Right cardiac atrium (tissue), 5 donors: ENCODE measurements around the gene CAMKMT. TPM values are rescaled to one million over a fixed set of nuclear protein-coding genes. Genes with fewer than 3 reads are reported as not detected.

Experiments used
- ATAC-seq, 2 donors: fragments of 200-7000 bp; cut with Tn5 transposase; one replicate each; pipeline versions ENCODE4 v1.8.0 to v1.9.1; 2020; ENCODE audit warnings: moderate library complexity in 2 of 2, mild to moderate bottlenecking in 1 of 2
- DNase-seq, 3 donors: peaks; one replicate each; pipeline ENCODE4 v3.0.0-alpha.2; 2020
- H3K27ac ChIP-seq: one replicate; pipeline ENCODE4 v1.5.1; 2013; ENCODE audit warnings: mild to moderate bottlenecking, low read length, control low read depth, moderate library complexity
- H3K27me3 ChIP-seq: one replicate; pipeline ENCODE4 v1.6.1; 2013; ENCODE audit not compliant: control insufficient read depth, insufficient read depth
- H3K4me1 ChIP-seq: one replicate; pipeline ENCODE4 v1.6.1; 2013; ENCODE audit warnings: low read length; ENCODE audit not compliant: control insufficient read depth, insufficient read depth
- H3K4me3 ChIP-seq: one replicate; pipeline ENCODE4 v1.5.1; 2013; ENCODE audit warnings: low read length, control low read depth
- H3K9me3 ChIP-seq: one replicate; pipeline ENCODE4 v1.6.1; 2013; ENCODE audit warnings: low read length; ENCODE audit not compliant: control insufficient read depth
- WGBS: extraction: QIAGEN DNeasy Blood & Tissue Kit; methylation state at CpG from one replicate; pipeline ENCODE4 v1.1.7; 2013; 5-methylcytosine and 5-hydroxymethylcytosine counted together
- intact Hi-C, 4 donors: fragments of 100-400 bp; cut with DNase I; formaldehyde crosslinking; loops; one replicate each; pipeline versions ENCODE4 v1.11.0 to v1.14.0; 2022 to 2023
- polyA plus RNA-seq: library from polyadenylated mRNA; stranded (reverse); fragments of 200-250 nt; gene quantifications from one replicate; pipeline ENCODE4 v1.2.3, GENCODE V29; 2013
- total RNA-seq, 4 donors: library from RNA; stranded (reverse); fragmentation: NEBNext Ultra II Directional; extraction: Animal tissue kit (Norgen Biotek cat#: 25700); gene quantifications; one replicate each; pipeline ENCODE4 v1.2.1, GENCODE V29; 2021
- donor health status: healthy with polysubstance abuse.
- donor health status: DM: no; HTN: yes; CAD: no.
- donor health status: DM: no; HTN: no; CAD: no.
- donor health status: DM: no; HTN: yes; CAD: no; lungs with severe emphysema.
- donor health status: DM: yes; HTN: yes; CAD: no.

CAMKMT gene
- total and polyA plus RNA-seq, 5 donors, result 4.6 to 6.3 (median 5.5) TPM

DNA sequence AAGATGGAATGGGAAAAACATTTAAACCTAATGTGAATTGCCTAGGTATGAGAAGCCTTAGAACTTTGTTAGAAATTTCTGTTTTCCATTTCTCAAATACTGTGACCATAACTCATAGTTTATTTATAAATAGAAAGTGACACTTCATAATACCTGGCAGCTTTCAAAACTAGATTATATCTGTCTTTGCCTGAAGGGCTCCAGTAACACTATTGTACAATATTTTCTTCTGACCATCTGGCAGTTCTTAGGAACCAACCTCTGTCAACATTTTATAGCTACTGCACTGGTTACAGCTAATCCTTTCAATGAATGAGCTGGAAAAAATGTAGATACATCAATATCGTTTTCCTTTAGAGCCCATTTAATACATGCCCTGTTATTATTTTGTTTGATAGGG is 237.4 kb downstream of the CAMKMT start:
- WGBS, result 49% methylated on average over 1 of the region's 1 CpG
- Histone ChIP-seq H3K9me3 (no peaks in the 10 kb centered on the region), H3K27ac (no peak overlapping the region), H3K4me1 (no peaks in the 10 kb centered on the region), H3K4me3 (no peak overlapping the region), H3K27me3 (no peaks in the 10 kb centered on the region)
- intact Hi-C loops, result no loop called here
- ATAC-seq (no peak), DNase-seq (no peak)

DNA sequence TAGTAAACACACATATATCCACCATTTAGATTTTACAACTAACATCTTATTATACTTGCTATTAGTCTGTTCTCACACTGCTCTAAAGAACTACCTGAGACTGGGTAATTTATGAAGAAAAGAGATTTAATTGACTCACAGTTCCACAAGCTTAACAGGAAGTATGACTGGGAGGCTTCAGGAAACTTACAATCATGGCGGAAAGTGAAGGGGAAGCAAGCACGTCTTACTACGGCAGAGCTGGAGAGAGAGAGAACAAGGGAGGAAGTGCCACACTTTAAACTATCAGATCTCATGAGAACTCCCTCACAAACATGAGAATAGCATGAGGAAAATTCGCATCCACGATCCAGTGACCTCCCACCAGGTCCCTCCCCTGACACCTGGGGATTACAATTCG is 240.7 kb downstream of the CAMKMT start:
- Histone ChIP-seq H3K27me3 (no peaks in the 10 kb centered on the region), H3K4me1 (no peaks in the 10 kb centered on the region), H3K4me3 (no peak overlapping the region), H3K9me3 (no peaks in the 10 kb centered on the region), H3K27ac (no peak overlapping the region)
- intact Hi-C loops, result no loop called here
- DNase-seq, result no peak
- no peak for ATAC-seq
- WGBS, result 79% methylated on average over 6 of the region's 6 CpGs

DNA sequence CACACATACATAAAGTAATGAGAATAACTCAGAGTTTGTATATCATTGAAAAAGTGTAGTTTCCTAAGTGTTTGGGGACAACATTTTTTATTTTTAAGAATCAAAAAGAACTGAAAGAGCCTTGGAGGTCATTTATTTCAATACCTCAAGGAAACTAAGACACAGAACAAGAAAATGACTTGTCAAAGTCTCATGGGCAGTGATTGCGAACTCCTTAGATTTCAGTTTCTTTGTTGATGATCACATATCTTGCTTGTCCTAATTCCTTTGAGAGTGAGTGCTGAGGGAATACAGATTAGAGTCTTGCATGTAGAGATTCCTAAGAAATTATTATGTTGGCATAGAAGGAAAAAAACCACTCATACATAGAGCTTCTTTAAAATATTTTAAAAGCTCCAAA is 243.8 kb downstream of the CAMKMT start:
- 0% methylated on average over 1 of the region's 1 CpG for WGBS
- ATAC-seq, result no peak
- intact Hi-C loops, result no loop called here
- no peak overlapping the region for H3K27ac ChIP-seq
- H3K4me3 ChIP-seq, result no peak overlapping the region
- DNase-seq, result no peak
- H3K27me3 ChIP-seq, result no peaks in the 10 kb centered on the region
- H3K4me1 ChIP-seq, result no peaks in the 10 kb centered on the region
- H3K9me3 ChIP-seq, result no peaks in the 10 kb centered on the region

DNA sequence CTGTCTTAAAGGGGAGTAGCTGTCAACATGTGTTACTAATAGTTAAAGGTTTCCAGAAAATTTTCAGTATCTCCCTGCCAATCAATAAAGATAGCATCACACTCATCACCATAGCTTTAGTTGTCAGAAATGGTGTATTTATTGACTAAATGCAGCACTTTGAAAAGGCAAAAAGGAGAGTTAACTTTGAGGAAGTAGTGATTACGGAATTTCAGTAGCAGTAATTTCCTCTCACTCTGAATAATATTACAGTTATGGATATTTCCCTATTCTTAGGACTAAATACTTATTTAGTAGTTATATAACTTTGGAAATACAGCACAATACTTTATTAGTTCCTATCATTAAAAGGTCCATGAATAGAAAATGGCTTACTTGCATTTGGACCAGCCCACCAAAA is 250.5 kb downstream of the CAMKMT start:
- Histone ChIP-seq H3K4me1 (peaks cover 3% of the 10 kb centered on the region), H3K27ac (no peak overlapping the region), H3K27me3 (no peaks in the 10 kb centered on the region), H3K4me3 (no peak overlapping the region), H3K9me3 (no peaks in the 10 kb centered on the region)
- 79% methylated on average over 1 of the region's 1 CpG for WGBS
- intact Hi-C loops, result no loop called here
- no peak for DNase-seq
- ATAC-seq, result no peak

DNA sequence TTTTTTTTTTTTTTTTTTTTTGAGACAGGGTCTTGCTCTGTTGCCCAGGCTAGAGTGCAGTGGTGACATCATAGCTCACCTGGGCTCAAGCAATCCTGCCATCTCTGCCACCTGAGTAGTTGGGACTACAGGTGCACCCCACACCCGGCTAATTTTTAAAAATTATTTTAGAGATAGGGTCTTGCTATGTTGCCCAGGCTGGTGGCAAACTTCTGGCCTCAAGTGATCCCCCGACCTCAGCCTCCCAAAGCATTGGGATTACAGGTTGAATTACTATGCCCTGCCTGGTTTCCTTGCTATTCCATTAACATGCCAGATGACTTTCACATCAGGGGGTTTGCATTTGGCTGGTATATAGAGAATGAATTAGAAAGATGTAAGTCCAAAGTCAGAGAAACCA is 253.2 kb downstream of the CAMKMT start:
- H3K4me3 ChIP-seq, result no peak overlapping the region
- H3K27me3 ChIP-seq, result no peaks in the 10 kb centered on the region
- peaks cover 3% of the 10 kb centered on the region for H3K4me1 ChIP-seq
- intact Hi-C loops, result no loop called here
- no peak for ATAC-seq
- no peak for DNase-seq
- H3K27ac ChIP-seq, result no peak overlapping the region
- 92% methylated on average over 2 of the region's 2 CpGs for WGBS
- H3K9me3 ChIP-seq, result no peaks in the 10 kb centered on the region

DNA sequence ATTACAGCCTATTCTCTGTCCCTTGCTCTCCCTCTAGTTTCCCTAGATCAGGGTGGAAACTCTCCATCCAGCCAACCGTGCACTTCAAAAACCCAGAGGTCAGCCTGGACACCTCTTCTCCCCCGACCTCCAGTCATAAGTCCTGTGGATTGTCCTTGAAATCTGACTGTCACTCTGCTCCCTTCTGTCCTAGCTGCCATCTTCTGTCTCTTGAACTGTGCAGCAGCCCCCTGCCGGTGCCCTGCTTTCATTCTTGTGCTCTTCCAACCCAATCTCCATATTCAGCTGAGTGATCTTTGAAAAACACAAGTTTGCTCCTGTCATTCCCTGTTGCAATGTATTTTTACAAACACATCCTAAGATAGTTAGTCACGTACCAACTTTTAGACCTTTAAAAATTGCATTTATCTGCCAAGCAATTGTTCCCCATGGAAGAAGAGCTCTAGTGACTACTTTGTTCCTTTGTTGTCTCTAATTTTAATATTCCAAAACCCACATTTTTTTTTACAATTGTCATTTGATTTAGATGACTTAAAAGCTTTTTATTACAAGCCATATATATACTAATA is 254.3 kb downstream of the CAMKMT start:
- intact Hi-C loops, result no loop called here
- ATAC-seq, result no peak
- no peak for DNase-seq
- Histone ChIP-seq H3K27me3 (no peaks in the 10 kb centered on the region), H3K27ac (no peak overlapping the region), H3K4me1 (peaks cover 3% of the 10 kb centered on the region), H3K9me3 (no peaks in the 10 kb centered on the region), H3K4me3 (no peak overlapping the region)
- WGBS, result 79% methylated on average over 4 of the region's 4 CpGs

DNA sequence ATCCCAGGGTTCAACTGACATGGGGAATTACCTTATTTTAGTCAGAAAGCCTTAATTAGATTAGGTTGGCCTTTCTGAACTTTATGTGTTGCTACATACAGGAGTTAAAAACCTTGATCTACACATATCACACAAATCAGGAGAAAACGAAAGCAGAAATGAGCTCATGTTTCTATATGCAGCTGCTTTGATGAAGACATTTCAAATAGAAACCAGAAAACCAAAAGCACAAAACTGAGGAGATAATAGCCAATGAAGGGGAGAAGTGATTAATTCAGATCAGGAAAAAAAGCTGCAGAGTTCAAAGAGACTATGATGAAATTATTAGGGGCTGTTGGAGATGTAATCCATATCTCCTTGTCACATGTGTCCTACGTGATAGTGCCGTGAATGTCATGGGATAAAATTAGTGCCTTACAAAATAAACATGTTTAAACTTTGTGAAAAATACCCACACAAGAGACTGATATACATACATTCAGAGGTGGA is 255.0 kb downstream of the CAMKMT start:
- intact Hi-C loops, result no loop called here
- DNase-seq (no peak), ATAC-seq (no peak)
- Histone ChIP-seq H3K27me3 (no peaks in the 10 kb centered on the region), H3K4me1 (peaks cover 3% of the 10 kb centered on the region), H3K27ac (no peak overlapping the region), H3K9me3 (no peaks in the 10 kb centered on the region), H3K4me3 (no peak overlapping the region)
- 30% methylated on average over 3 of the region's 3 CpGs for WGBS

DNA sequence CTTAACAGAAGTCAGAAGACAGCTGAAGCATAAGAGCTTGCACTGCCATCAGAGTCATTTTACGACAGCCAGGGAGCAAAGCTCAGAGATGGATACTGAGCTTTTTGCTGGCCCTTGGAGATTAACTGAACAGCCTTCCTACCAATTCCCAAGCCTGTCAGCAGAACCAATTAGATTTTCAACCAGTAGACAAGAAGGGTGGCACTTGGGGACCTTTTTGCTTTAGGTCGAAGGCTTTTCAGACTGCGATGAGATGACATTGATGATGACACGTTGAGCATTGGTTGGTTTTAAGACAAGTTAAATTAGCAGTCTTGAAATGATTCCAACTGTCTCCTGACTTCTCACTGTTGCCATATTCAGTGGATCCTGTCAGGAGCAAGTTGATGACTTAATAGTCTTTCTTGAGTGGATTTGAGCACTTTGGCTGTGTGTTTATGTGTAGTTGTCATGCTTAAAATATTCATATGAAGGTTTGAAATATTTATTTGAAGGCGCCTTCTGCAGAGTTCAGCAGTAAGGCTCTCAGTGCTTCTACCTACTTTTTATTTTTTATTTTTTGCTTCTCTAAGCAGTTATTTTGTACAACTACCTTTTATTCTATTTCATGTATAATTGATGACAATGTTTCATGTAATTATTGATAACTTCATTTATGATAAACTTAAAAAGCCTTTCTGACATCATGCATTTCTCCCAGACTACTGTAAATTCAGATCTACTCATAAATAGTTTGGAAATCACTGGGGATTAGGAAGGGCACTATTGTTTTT is 256.7 kb downstream of the CAMKMT start:
- no peaks in the 10 kb centered on the region for H3K27me3 ChIP-seq
- no peak overlapping the region for H3K4me3 ChIP-seq
- H3K27ac ChIP-seq, result no peak overlapping the region
- DNase-seq (no peak), ATAC-seq (no peak)
- intact Hi-C loops, result no loop called here
- WGBS, result 82% methylated on average over 5 of the region's 5 CpGs
- peaks cover 3% of the 10 kb centered on the region for H3K4me1 ChIP-seq
- no peaks in the 10 kb centered on the region for H3K9me3 ChIP-seq

DNA sequence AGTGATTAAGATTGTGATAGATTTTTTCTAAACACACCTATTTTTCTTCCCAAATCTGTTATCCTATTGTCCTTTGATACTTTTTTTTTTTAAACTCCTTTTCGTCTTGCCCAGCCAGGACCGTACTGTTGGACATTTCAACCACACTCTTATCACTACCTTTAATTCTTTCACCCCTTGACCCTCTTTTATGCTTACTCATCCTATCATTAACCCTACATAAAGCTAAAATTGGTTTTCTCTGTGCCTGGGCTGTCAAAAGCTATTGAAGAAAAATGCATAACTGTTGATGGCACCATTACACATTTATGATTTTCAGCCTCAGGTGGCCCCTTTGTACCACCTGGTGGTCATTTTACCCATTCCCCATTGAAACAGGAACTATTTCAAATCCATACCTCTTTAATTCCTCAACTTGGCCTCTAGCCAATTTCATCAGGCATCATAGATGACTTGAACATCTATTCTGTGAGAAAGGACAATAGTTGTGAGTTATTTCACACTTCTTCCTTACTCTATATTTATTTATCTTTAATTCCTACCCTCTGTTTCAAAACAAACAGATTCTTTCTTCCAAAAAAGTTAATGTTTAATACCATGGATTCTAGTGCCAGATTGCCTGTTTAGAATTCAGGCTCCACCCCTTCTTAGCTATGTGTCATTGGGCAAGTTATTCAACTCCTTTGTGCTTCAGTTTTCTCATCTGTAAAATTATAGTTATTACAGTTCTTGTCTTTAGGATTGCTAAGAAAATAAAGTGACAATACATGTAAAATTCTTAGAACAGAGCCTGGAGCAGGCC is 258.6 kb downstream of the CAMKMT start:
- H3K27me3 ChIP-seq, result no peaks in the 10 kb centered on the region
- H3K4me1 ChIP-seq, result peaks cover 3% of the 10 kb centered on the region
- H3K9me3 ChIP-seq, result no peaks in the 10 kb centered on the region
- intact Hi-C loops, result no loop called here
- WGBS, result 92% methylated on average over 2 of the region's 2 CpGs
- ATAC-seq, result no peak
- H3K27ac ChIP-seq, result no peak overlapping the region
- H3K4me3 ChIP-seq, result no peak overlapping the region
- DNase-seq, result no peak

DNA sequence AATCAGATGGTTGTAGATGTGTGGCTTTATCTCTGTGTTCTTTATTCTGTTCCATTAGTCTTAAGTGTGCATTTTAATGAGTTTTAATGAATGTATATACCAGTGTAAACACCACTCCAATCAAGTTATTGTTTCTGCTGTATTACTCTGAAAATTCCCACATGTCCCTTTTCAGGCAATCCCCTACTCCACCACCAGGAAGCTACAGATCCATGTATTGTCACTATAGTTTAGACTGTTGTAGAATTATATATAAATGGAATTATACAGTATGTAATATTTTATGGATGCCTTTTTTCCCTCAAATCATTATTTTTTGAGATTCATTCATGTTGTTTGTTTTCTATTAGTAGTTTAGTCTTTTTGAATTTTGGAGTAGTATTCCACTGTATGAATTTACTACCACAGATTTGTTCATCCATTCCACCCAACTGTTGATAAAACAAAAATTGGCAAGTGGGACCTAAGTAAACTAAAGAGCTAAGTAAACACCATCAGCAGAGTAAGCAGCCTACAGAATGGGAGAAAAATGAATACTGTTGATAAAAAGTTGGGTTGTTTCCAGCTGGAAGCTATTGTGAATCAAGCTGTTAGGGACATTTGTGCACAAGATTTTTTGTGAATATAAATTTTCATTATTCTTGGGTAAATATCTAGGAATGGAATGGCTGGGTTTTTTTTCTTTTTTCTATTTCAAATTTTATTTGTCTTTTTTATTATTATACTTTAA is 262.0 kb downstream of the CAMKMT start:
- intact Hi-C loops, result no loop called here
- no peak for DNase-seq
- ATAC-seq, result no peak
- Histone ChIP-seq H3K27me3 (no peaks in the 10 kb centered on the region), H3K27ac (no peak overlapping the region), H3K4me3 (no peak overlapping the region), H3K4me1 (no peaks in the 10 kb centered on the region), H3K9me3 (no peaks in the 10 kb centered on the region)

DNA sequence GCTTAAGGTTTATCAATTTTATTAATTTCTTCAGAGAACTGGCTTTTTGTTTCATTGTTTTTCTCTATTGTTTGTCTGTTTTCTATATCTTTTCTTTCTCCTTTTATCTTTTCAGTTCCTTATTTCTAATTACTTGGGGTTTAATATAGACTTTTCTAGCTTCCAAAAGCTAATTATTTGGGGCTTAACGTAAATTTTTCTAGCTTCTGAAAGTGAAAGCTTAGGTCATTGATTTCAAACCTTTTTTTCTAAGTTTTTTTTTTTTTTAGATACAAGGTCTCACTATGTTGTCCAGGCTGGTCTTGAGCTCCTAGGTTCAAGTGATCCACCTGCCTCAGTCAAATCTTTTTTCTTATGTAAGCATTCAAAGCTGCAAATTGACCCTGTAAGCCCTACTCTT is 266.6 kb downstream of the CAMKMT start:
- 91% methylated on average over 1 of the region's 1 CpG for WGBS
- DNase-seq (no peak), ATAC-seq (no peak)
- H3K4me1 ChIP-seq, result no peaks in the 10 kb centered on the region
- H3K4me3 ChIP-seq, result no peak overlapping the region
- H3K9me3 ChIP-seq, result no peaks in the 10 kb centered on the region
- H3K27me3 ChIP-seq, result no peaks in the 10 kb centered on the region
- intact Hi-C loops, result no loop called here
- H3K27ac ChIP-seq, result no peak overlapping the region
